Esophagus muscularis mucosa (tissue), 4 donors: ENCODE data around the gene SH3D19.

Experiments used
- EP300 ChIP-seq: sonication (generic); formaldehyde crosslinking; IDR thresholded peaks from one replicate; pipeline ENCODE4 v1.6.1; 2017; ENCODE audit warnings: antibody characterized with exemption
- POLR2AphosphoS5 ChIP-seq, 2 donors: sonication (generic); formaldehyde crosslinking; IDR thresholded peaks; one replicate each; pipeline ENCODE4 v1.6.1; 2017; ENCODE audit warnings: antibody characterized with exemption in 2 of 2
- TF ChIP-seq, protein P1 (sequence below), 3 experiments: fragments of 200-600 bp in 2 of 3; fragments of 450-650 bp in 1 of 3; sonication (generic) in 2 of 3; IDR thresholded peaks; one replicate each; pipeline ENCODE4 v1.5.1; 2017 to 2019; ENCODE audit warnings: antibody characterized with exemption in 3 of 3, mild to moderate bottlenecking in 2 of 3, moderate library complexity in 1 of 3

DNA sequence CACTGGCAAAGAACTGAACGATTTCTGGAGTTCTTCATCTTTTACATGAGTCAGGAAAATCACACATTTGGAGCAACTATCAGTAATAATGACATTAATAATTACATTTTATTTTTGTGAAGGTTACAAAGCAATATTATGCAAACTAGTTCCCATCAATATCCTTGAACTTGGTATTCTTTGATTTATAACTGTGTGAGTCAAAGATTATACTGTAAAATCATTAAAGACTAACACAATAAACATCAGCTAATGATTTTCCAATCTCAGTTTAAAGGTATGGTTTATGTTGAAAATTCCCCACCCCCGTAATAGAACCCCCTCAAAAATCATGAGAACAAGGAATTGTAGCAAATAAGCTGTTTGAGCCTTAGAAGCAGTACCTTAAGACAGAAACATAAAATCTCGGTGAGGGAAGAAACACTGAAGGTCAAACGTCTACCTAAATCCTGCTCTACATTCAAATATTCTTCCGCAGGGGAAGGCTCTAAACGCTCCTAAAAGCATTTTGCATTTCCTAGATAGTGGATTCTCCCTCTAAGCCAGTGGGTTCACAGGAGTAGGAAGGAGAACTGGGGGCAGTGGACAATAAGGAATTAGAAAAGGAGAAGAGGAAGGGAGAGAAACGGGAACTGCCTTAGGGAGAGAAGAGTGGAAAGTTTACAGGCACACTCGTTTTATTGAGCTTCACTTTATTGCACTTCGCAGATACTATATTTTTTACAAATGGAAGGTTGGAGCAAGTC is 22.3 kb upstream of the SH3D19 start:
- TF ChIP-seq, protein P1, sequence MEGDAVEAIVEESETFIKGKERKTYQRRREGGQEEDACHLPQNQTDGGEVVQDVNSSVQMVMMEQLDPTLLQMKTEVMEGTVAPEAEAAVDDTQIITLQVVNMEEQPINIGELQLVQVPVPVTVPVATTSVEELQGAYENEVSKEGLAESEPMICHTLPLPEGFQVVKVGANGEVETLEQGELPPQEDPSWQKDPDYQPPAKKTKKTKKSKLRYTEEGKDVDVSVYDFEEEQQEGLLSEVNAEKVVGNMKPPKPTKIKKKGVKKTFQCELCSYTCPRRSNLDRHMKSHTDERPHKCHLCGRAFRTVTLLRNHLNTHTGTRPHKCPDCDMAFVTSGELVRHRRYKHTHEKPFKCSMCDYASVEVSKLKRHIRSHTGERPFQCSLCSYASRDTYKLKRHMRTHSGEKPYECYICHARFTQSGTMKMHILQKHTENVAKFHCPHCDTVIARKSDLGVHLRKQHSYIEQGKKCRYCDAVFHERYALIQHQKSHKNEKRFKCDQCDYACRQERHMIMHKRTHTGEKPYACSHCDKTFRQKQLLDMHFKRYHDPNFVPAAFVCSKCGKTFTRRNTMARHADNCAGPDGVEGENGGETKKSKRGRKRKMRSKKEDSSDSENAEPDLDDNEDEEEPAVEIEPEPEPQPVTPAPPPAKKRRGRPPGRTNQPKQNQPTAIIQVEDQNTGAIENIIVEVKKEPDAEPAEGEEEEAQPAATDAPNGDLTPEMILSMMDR (IDR thresholded peaks at IDR 0.05): no peak
- TF ChIP-seq EP300 (no peak), POLR2AphosphoS5 (IDR thresholded peaks at IDR 0.05) (no peak)
